C1 segment of cervical spinal cord (tissue), 14 donors: ENCODE measurements around the gene AANAT.

ENCODE experiments used
- DNase-seq, 14 donors: peaks; one replicate each; lab custom pipeline; 2025; lab: John Stamatoyannopoulos, UW

Gene AANAT

GRCh38 chr17:76487451-76488192, 20.2 kb downstream of the AANAT start:
- no peak for DNase-seq

- DNase-seq: no peak
These were observed 22.8 kb downstream of the AANAT start for GRCh38 chr17:76490112-76490710.

GRCh38 chr17:76491271-76492122, 24.1 kb downstream of the AANAT start:
- DNase-seq: no peak

GRCh38 chr17:76492123-76492988, 25.0 kb downstream of the AANAT start:
- DNase-seq: no peak

GRCh38 chr17:76492989-76493501, 25.6 kb downstream of the AANAT start:
- DNase-seq: peak in 9 of 14 donors; percentile 19 to 74 (median 59)

- DNase-seq: peak in 1 of 14 donors; percentile 41
These were observed 26.2 kb downstream of the AANAT start for GRCh38 chr17:76493505-76494167.

- DNase-seq: peak in 1 of 14 donors; percentile 35
These were observed 28.4 kb downstream of the AANAT start for GRCh38 chr17:76495663-76496400.

GRCh38 chr17:76496464-76496863, 29.1 kb downstream of the AANAT start:
- DNase-seq: no peak

GRCh38 chr17:76497699-76497978, 30.2 kb downstream of the AANAT start:
- DNase-seq: peak in 1 of 14 donors; percentile 55

GRCh38 chr17:76497979-76498875, 30.8 kb downstream of the AANAT start:
- DNase-seq: peak in 13 of 14 donors; percentile 28 to 78 (median 48)

GRCh38 chr17:76498876-76499251, 31.5 kb downstream of the AANAT start:
- no peak for DNase-seq

GRCh38 chr17:76499267-76499667, 31.9 kb downstream of the AANAT start:
- DNase-seq: no peak

- peak in 1 of 14 donors; percentile 46 for DNase-seq
These were observed 32.8 kb downstream of the AANAT start for GRCh38 chr17:76500074-76500746.

GRCh38 chr17:76500747-76501017, 33.3 kb downstream of the AANAT start:
- no peak for DNase-seq

- DNase-seq: peak in 11 of 14 donors; percentile 35 to 83 (median 68)
These were observed 33.8 kb downstream of the AANAT start, which contains the start of gene RHBDF2 for GRCh38 chr17:76501018-76501826. Gene RHBDF2 (minus strand): TSS chr17:76501423. CDS start chr17:76481524, 19,899 bp downstream.

- DNase-seq: no peak
These were observed 34.5 kb downstream of the AANAT start for GRCh38 chr17:76501827-76502307.
